Measurements from ENCODE around the gene ACSS3. TPM values are rescaled to one million over a fixed set of nuclear protein-coding genes. Genes with fewer than 3 reads are reported as not detected.

The ACSS3 gene
- total and polyA plus RNA-seq, 10 of the 15 experiments (the other 5 are each of a cell fraction or from before 2014, with no cell fraction given): 0.06 to 0.31 TPM; not detected in 8

DNA sequence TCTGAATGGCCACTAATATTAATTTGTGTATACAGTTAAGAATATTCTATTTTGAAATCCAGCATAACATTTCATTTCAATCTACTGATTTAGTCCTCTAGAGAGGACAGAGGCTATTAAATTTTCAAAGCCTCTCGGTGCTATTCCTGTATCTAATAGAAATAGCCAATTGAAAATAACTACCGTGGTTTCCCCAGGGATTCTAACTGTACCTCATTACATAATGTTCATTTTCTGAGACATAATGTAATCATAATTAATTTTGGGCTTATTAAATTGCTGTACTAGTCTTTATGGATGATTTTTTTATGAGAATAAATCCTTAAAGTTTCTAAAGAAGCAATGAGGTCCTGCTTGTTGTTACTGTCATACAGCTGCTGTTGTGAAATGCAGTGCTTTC, 38.6 kb upstream of the ACSS3 start:
- intact Hi-C loops (cut with micrococcal nuclease; ENCODE audit: unreplicated experiment) (no loop called here), in situ Hi-C loops (cut with MboI) (no loop called here)
- DNase-seq (ENCODE audit: low read depth, low spot score) (no peak), ATAC-seq (no peak), FAIRE-seq (no peak)
- no peaks in the 10 kb centered on the region for H3K79me2 ChIP-seq (ENCODE audit: control insufficient read depth, insufficient read depth, low read length)
- BruUV-seq (replicated peaks): no TSS peak
- ChIA-PET POLR2A (no interaction called here), SMC1A (ENCODE audit: uncharacterized antibody, unreplicated experiment) (no interaction called here), RAD21 (ENCODE audit: unreplicated experiment) (no interaction called here), CTCF (no interaction called here)
- H3K4me2 ChIP-seq (ENCODE audit: control insufficient read depth, insufficient read depth): no peak overlapping the region
- no peaks in the 10 kb centered on the region for H3K36me3 ChIP-seq (ENCODE audit: control insufficient read depth in 2 of 2, insufficient read depth in 2 of 2, low read length in 1 of 2)
- no peak overlapping the region for H2AFZ ChIP-seq (ENCODE audit: control insufficient read depth, low read depth, low read length)
- TF ChIP-seq SREBF2 (IDR thresholded peaks at IDR 0.05; ENCODE audit: low read length): no peak
- no peak for TF ChIP-seq SP1 (IDR thresholded peaks at IDR 0.05; ENCODE audit: low read depth, low read length)
- no peak for TF ChIP-seq ZNF274 (IDR thresholded peaks at IDR 0.05; ENCODE audit: insufficient read depth, insufficient read length)
- no peak for TF ChIP-seq DPF2 (IDR thresholded peaks at IDR 0.05)
- no peak overlapping the region for H3K27ac ChIP-seq (ENCODE audit: control insufficient read depth, insufficient read depth)
- H3K27me3 ChIP-seq (replicated peaks in 1 of 2; ENCODE audit: control insufficient read depth in 2 of 2, insufficient read depth in 2 of 2, low read length in 1 of 2): no peaks in the 10 kb centered on the region
- 27% methylated on average over 2 of the region's 2 CpGs for WGBS (ENCODE audit: insufficient coverage, insufficient replicate concordance, low lambda C conversion rate, missing lambda C conversion rate)
- no peaks in the 10 kb centered on the region for H3K9me3 ChIP-seq (replicated peaks; ENCODE audit: control insufficient read depth, insufficient read depth, low read length)
- H3K4me3 ChIP-seq: no peak overlapping the region
- no peaks in the 10 kb centered on the region for H4K20me1 ChIP-seq (ENCODE audit: control insufficient read depth, insufficient read depth)
- no peaks in the 10 kb centered on the region for H3K4me1 ChIP-seq (ENCODE audit: control insufficient read depth, insufficient read depth, low read length)
- H3K9ac ChIP-seq (ENCODE audit: control insufficient read depth, insufficient read depth, low read length): no peak overlapping the region

DNA sequence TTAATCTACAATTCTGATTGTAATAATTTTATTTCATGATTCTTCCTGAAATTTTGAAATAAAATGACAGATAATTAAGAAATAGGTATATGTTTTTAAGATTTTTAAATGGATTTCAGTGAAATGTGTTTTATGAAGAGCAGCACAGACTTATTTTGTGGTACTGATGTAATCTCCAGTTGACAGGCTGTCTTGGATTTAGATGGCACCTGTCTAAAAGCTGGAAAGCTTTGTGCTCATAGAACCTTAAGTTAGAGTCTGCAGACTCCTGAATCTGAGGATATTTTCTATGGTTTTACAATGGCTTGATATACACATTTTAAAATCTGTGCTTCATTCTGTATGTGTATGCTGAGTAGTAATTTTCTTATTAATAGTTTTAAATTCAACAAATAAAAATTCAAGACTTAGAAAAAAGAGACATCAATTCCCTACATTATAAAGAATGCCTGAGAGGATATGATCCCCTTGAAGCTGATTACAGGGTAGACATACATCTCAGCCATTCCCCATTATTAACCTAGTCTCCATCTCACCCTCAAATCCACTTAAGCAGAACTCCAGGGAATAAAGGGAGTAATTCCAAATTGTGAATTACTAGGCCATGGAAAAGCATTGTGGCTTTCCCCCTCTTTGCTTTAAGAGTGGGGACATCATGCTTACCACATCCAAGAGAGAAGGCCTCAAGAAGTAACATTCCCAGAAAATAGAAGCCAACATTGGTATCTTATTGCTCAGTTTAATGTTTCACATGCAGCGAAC, 33.7 kb upstream of the ACSS3 start:
- Histone ChIP-seq H3K9ac (ENCODE audit: control insufficient read depth, insufficient read depth, low read length) (no peak overlapping the region), H3K4me2 (ENCODE audit: control insufficient read depth, insufficient read depth) (no peak overlapping the region), H3K27me3 (replicated peaks in 1 of 2; ENCODE audit: control insufficient read depth in 2 of 2, insufficient read depth in 2 of 2, low read length in 1 of 2) (no peaks in the 10 kb centered on the region), H3K9me3 (replicated peaks; ENCODE audit: control insufficient read depth, insufficient read depth, low read length) (no peaks in the 10 kb centered on the region), H3K79me2 (ENCODE audit: control insufficient read depth, insufficient read depth, low read length) (no peaks in the 10 kb centered on the region), H2AFZ (ENCODE audit: control insufficient read depth, low read depth, low read length) (no peak overlapping the region), H3K36me3 (ENCODE audit: control insufficient read depth in 2 of 2, insufficient read depth in 2 of 2, low read length in 1 of 2) (no peaks in the 10 kb centered on the region), H3K4me3 (no peak overlapping the region), H3K4me1 (ENCODE audit: control insufficient read depth, insufficient read depth, low read length) (no peaks in the 10 kb centered on the region), H3K27ac (ENCODE audit: control insufficient read depth, insufficient read depth) (no peak overlapping the region), H4K20me1 (ENCODE audit: control insufficient read depth, insufficient read depth) (no peaks in the 10 kb centered on the region)
- intact Hi-C loops (cut with micrococcal nuclease; ENCODE audit: unreplicated experiment) (no loop called here), in situ Hi-C loops (cut with MboI) (no loop called here)
- RAD21 ChIA-PET (ENCODE audit: unreplicated experiment): no interaction called here
- SMC1A ChIA-PET (ENCODE audit: uncharacterized antibody, unreplicated experiment): no interaction called here
- POLR2A ChIA-PET: no interaction called here
- WGBS (ENCODE audit: insufficient coverage, insufficient replicate concordance, low lambda C conversion rate, missing lambda C conversion rate): 40% methylated on average over 1 of the region's 1 CpG
- CTCF ChIA-PET: no interaction called here
- ATAC-seq (no peak), DNase-seq (ENCODE audit: low read depth, low spot score) (no peak), FAIRE-seq (no peak)
- no TSS peak for BruUV-seq (replicated peaks)
- TF ChIP-seq ZNF207 (IDR thresholded peaks at IDR 0.05; ENCODE audit: borderline replicate concordance): no peak
- TF ChIP-seq EGR1 (IDR thresholded peaks at IDR 0.05; ENCODE audit: borderline replicate concordance in 1 of 2, low read depth in 2 of 2, low read length in 2 of 2): no peak
- no peak for TF ChIP-seq PAX8 (IDR thresholded peaks at IDR 0.05)
- TF ChIP-seq BRCA1 (IDR thresholded peaks at IDR 0.05; ENCODE audit: low read depth, low read length): no peak
- TF ChIP-seq, protein P1, sequence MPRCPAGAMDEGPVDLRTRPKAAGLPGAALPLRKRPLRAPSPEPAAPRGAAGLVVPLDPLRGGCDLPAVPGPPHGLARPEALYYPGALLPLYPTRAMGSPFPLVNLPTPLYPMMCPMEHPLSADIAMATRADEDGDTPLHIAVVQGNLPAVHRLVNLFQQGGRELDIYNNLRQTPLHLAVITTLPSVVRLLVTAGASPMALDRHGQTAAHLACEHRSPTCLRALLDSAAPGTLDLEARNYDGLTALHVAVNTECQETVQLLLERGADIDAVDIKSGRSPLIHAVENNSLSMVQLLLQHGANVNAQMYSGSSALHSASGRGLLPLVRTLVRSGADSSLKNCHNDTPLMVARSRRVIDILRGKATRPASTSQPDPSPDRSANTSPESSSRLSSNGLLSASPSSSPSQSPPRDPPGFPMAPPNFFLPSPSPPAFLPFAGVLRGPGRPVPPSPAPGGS (IDR thresholded peaks at IDR 0.05; ENCODE audit: borderline replicate concordance, insufficient read depth, low read depth, low read length, poor library complexity, severe bottlenecking): no peak
- TF ChIP-seq FOXK2 (IDR thresholded peaks at IDR 0.05): no peak
- TF ChIP-seq, protein P2, sequence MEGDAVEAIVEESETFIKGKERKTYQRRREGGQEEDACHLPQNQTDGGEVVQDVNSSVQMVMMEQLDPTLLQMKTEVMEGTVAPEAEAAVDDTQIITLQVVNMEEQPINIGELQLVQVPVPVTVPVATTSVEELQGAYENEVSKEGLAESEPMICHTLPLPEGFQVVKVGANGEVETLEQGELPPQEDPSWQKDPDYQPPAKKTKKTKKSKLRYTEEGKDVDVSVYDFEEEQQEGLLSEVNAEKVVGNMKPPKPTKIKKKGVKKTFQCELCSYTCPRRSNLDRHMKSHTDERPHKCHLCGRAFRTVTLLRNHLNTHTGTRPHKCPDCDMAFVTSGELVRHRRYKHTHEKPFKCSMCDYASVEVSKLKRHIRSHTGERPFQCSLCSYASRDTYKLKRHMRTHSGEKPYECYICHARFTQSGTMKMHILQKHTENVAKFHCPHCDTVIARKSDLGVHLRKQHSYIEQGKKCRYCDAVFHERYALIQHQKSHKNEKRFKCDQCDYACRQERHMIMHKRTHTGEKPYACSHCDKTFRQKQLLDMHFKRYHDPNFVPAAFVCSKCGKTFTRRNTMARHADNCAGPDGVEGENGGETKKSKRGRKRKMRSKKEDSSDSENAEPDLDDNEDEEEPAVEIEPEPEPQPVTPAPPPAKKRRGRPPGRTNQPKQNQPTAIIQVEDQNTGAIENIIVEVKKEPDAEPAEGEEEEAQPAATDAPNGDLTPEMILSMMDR (IDR thresholded peaks at IDR 0.05 in 2 of 3, conservative IDR thresholded peaks at IDR 0.05 in 1 of 3; ENCODE audit: control insufficient read depth in 2 of 3, extremely low read depth in 1 of 3, insufficient read depth in 1 of 3, low read depth in 3 of 3, low read length in 3 of 3): no peak
